Posterior cingulate gyrus (tissue), 11 donors: Measurements from ENCODE around the gene DNAH6.
"Not testable (repeated sequence)": the region's sequence is repeated elsewhere in the genome, so short reads cannot be mapped to it uniquely, and the experiment has no call there.

Source experiments
- DNase-seq, 10 donors: peaks; one replicate each; pipeline versions ENCODE4 v3.0.0 to v3.0.0-alpha.2; 2020 to 2021; ENCODE audit warnings: mixed read lengths in 3 of 10
- intact Hi-C: fragments of 100-400 bp; cut with DNase I; formaldehyde crosslinking; loops from one replicate; pipeline ENCODE4 v1.15.1; 2023

The DNAH6 gene

GRCh38 chr2:84496386-84496785, 19.9 kb upstream of the DNAH6 start:
- intact Hi-C loops: loop anchor here (5.0 kb wide), 1 partner anchor 386 kb away; the partner anchor contains the start of gene TRABD2A
- DNase-seq: no peak

- intact Hi-C loops: loop anchor here (5.0 kb wide), 1 partner anchor 385 kb away; the partner anchor contains the start of gene TRABD2A
- DNase-seq: no peak
These were observed 19.0 kb upstream of the DNAH6 start for GRCh38 chr2:84497285-84497684.

- no peak for DNase-seq
- intact Hi-C loops: loop anchor here (5.0 kb wide), 1 partner anchor 384 kb away; the partner anchor contains the start of gene TRABD2A
These were observed 18.0 kb upstream of the DNAH6 start for GRCh38 chr2:84498150-84498799.

- DNase-seq: peak in 1 of 10 donors; percentile 35
- intact Hi-C loops: not testable (repeated sequence)
These were observed 5.3 kb upstream of the DNAH6 start for GRCh38 chr2:84511024-84511423.

- intact Hi-C loops: no loop called here
- DNase-seq: no peak
These were observed 510 bp upstream of the DNAH6 start for GRCh38 chr2:84515788-84516187.

GRCh38 chr2:84519332-84519957, 3.1 kb downstream of the DNAH6 start:
- intact Hi-C loops: no loop called here
- no peak for DNase-seq

GRCh38 chr2:84526562-84526961, 10.3 kb downstream of the DNAH6 start:
- intact Hi-C loops: no loop called here
- no peak for DNase-seq

GRCh38 chr2:84527137-84528129, 11.1 kb downstream of the DNAH6 start:
- intact Hi-C loops: no loop called here
- peak in 1 of 10 donors; percentile 53 for DNase-seq

- no peak for DNase-seq
- intact Hi-C loops: no loop called here
These were observed 16.0 kb downstream of the DNAH6 start for GRCh38 chr2:84532291-84532690.

GRCh38 chr2:84534225-84534624, 17.9 kb downstream of the DNAH6 start:
- no peak for DNase-seq
- intact Hi-C loops: no loop called here

GRCh38 chr2:84537251-84537650, 21.0 kb downstream of the DNAH6 start:
- intact Hi-C loops: no loop called here
- no peak for DNase-seq

- intact Hi-C loops: no loop called here
- no peak for DNase-seq
These were observed 23.4 kb downstream of the DNAH6 start for GRCh38 chr2:84539729-84540128.

GRCh38 chr2:84545005-84545404, 28.7 kb downstream of the DNAH6 start:
- intact Hi-C loops: no loop called here
- no peak for DNase-seq

- intact Hi-C loops: no loop called here
- DNase-seq: no peak
These were observed 30.3 kb downstream of the DNAH6 start for GRCh38 chr2:84546551-84546950.

- no peak for DNase-seq
- intact Hi-C loops: no loop called here
These were observed 32.0 kb downstream of the DNAH6 start for GRCh38 chr2:84548303-84548702.

GRCh38 chr2:84550916-84551315, 34.6 kb downstream of the DNAH6 start:
- no peak for DNase-seq
- intact Hi-C loops: no loop called here

GRCh38 chr2:84551526-84551925, 35.2 kb downstream of the DNAH6 start:
- DNase-seq: not testable (repeated sequence)

GRCh38 chr2:84556190-84556589, 39.9 kb downstream of the DNAH6 start:
- intact Hi-C loops: no loop called here
- DNase-seq: no peak

More at GRCh38 chr2:84551526-84551925, 35.2 kb downstream of the DNAH6 start:
- intact Hi-C loops: not testable (repeated sequence)

- DNase-seq: no peak
- intact Hi-C loops: no loop called here
These were observed 43.5 kb downstream of the DNAH6 start for GRCh38 chr2:84559838-84560237.

- intact Hi-C loops: no loop called here
- no peak for DNase-seq
These were observed 63.4 kb downstream of the DNAH6 start for GRCh38 chr2:84579661-84580060.

GRCh38 chr2:84603911-84604310, 87.6 kb downstream of the DNAH6 start:
- intact Hi-C loops: no loop called here
- DNase-seq: no peak
